Measurements from ENCODE around the gene VAV3.

Gene VAV3

GRCh38 chr1:107590087-107590486 lies 374.9 kb downstream of the VAV3 start:
- no peak for TF ChIP-seq CTCF (IDR thresholded peaks at IDR 0.05; ENCODE audit: low read depth, low read length, missing control alignments)
- no peak overlapping the region for H3K4me3 ChIP-seq (ENCODE audit: low read depth, low read length)
- in situ Hi-C loops (cut with HindIII; ENCODE audit: low sequenced_read_pairs): no loop called here
- no peak for DNase-seq (ENCODE audit: low read depth)

- in situ Hi-C loops (cut with HindIII; ENCODE audit: low sequenced_read_pairs): no loop called here
These were observed 376.7 kb downstream of the VAV3 start for GRCh38 chr1:107588321-107588720.

GRCh38 chr1:107575226-107575625 lies 389.8 kb downstream of the VAV3 start:
- DNase-seq (ENCODE audit: low read depth): no peak
- no peak for TF ChIP-seq CTCF (IDR thresholded peaks at IDR 0.05; ENCODE audit: low read depth, low read length, missing control alignments)
- in situ Hi-C loops (cut with HindIII; ENCODE audit: low sequenced_read_pairs): no loop called here
- H3K4me3 ChIP-seq (ENCODE audit: low read depth, low read length): no peak overlapping the region

More at GRCh38 chr1:107588321-107588720, 376.7 kb downstream of the VAV3 start:
- DNase-seq (ENCODE audit: low read depth): no peak
- TF ChIP-seq CTCF (IDR thresholded peaks at IDR 0.05; ENCODE audit: low read depth, low read length, missing control alignments): no peak
- H3K4me3 ChIP-seq (ENCODE audit: low read depth, low read length): no peak overlapping the region

- in situ Hi-C loops (cut with HindIII; ENCODE audit: low sequenced_read_pairs): no loop called here
- DNase-seq (ENCODE audit: low read depth): no peak
- TF ChIP-seq CTCF (IDR thresholded peaks at IDR 0.05; ENCODE audit: low read depth, low read length, missing control alignments): no peak
These were observed 390.9 kb downstream of the VAV3 start for GRCh38 chr1:107574044-107574443.

GRCh38 chr1:107572674-107573211 lies 392.2 kb downstream of the VAV3 start:
- peak; percentile 79 for DNase-seq (ENCODE audit: low read depth)
- in situ Hi-C loops (cut with HindIII; ENCODE audit: low sequenced_read_pairs): no loop called here
- H3K4me3 ChIP-seq (ENCODE audit: low read depth, low read length): no peak overlapping the region
- TF ChIP-seq CTCF (IDR thresholded peaks at IDR 0.05; ENCODE audit: low read depth, low read length, missing control alignments): no peak

More at GRCh38 chr1:107574044-107574443, 390.9 kb downstream of the VAV3 start:
- no peak overlapping the region for H3K4me3 ChIP-seq (ENCODE audit: low read depth, low read length)

- H3K4me3 ChIP-seq (ENCODE audit: low read depth, low read length): no peak overlapping the region
- DNase-seq (ENCODE audit: low read depth): no peak
- no peak for TF ChIP-seq CTCF (IDR thresholded peaks at IDR 0.05; ENCODE audit: low read depth, low read length, missing control alignments)
- in situ Hi-C loops (cut with HindIII; ENCODE audit: low sequenced_read_pairs): no loop called here
These were observed 394.2 kb downstream of the VAV3 start for GRCh38 chr1:107570768-107571167.
